ENCODE measurements around the gene FBXO44. TPM values are rescaled to one million over a fixed set of nuclear protein-coding genes. Genes with fewer than 3 reads are reported as not detected.
"Not testable (repeated sequence)": the region's sequence is repeated elsewhere in the genome, so short reads cannot be mapped to it uniquely, and the experiment has no call there.

Gene FBXO44
- 14.1 and 24.8 TPM in 2 replicates for total RNA-seq (ENCODE audit: low replicate concordance)
- long read RNA-seq, result 0 reads

- no peak for DNase-seq (ENCODE audit: extremely low spot score, unreplicated experiment)
- H3K9me3 Mint-ChIP-seq, result no peaks in the 10 kb centered on the region
- TF ChIP-seq CTCF (conservative IDR thresholded peaks at IDR 0.05), result no peak
- peak within 1 kb of the TSS; percentile 79 for H3K4me3 Mint-ChIP-seq
- peaks cover 31% of the 10 kb centered on the region for H3K27me3 Mint-ChIP-seq
- H3K36me3 Mint-ChIP-seq, result no peaks in the 10 kb centered on the region
- peak within 1 kb of the TSS; percentile 29 for H3K27ac Mint-ChIP-seq
- H3K4me1 Mint-ChIP-seq (ENCODE audit: unreplicated experiment), result no peaks in the 10 kb centered on the region
These were observed at the start of gene FBXO44, which contains the start of gene FBXO2 for GRCh38 chr1:11654137-11654938. FBXO44 (plus strand) TSS chr1:11654877; CDS start chr1:11655836, 959 bp downstream. FBXO2 (minus strand) TSS chr1:11654429; CDS start chr1:11654340, 89 bp downstream.

- no peak for DNase-seq (ENCODE audit: extremely low spot score, unreplicated experiment)
- no peaks in the 10 kb centered on the region for H3K4me1 Mint-ChIP-seq (ENCODE audit: unreplicated experiment)
- no peak overlapping the region for H3K27ac Mint-ChIP-seq
- no peak for TF ChIP-seq CTCF (conservative IDR thresholded peaks at IDR 0.05)
- no peaks in the 10 kb centered on the region for H3K36me3 Mint-ChIP-seq
- no peak overlapping the region for H3K4me3 Mint-ChIP-seq
- no peaks in the 10 kb centered on the region for H3K9me3 Mint-ChIP-seq
- peaks cover 7% of the 10 kb centered on the region for H3K27me3 Mint-ChIP-seq
These were observed 47.9 kb upstream of the FBXO44 start for GRCh38 chr1:11606775-11607174.

- H3K9me3 Mint-ChIP-seq; H3K27ac Mint-ChIP-seq; H3K36me3 Mint-ChIP-seq; DNase-seq (ENCODE audit: extremely low spot score, unreplicated experiment); H3K4me1 Mint-ChIP-seq (ENCODE audit: unreplicated experiment); H3K4me3 Mint-ChIP-seq: not testable (repeated sequence)
- peaks cover 17% of the 10 kb centered on the region for H3K27me3 Mint-ChIP-seq
These were observed 46.0 kb upstream of the FBXO44 start for GRCh38 chr1:11608596-11609130.

- not testable (repeated sequence) for H3K4me3 Mint-ChIP-seq; H3K9me3 Mint-ChIP-seq; DNase-seq (ENCODE audit: extremely low spot score, unreplicated experiment); H3K36me3 Mint-ChIP-seq; H3K4me1 Mint-ChIP-seq (ENCODE audit: unreplicated experiment); H3K27ac Mint-ChIP-seq
- peaks cover 22% of the 10 kb centered on the region for H3K27me3 Mint-ChIP-seq
These were observed 45.3 kb upstream of the FBXO44 start for GRCh38 chr1:11609378-11609777.

GRCh38 chr1:11610629-11611180 is 44.0 kb upstream of the FBXO44 start:
- peaks cover 29% of the 10 kb centered on the region for H3K27me3 Mint-ChIP-seq
- no peaks in the 10 kb centered on the region for H3K9me3 Mint-ChIP-seq
- DNase-seq (ENCODE audit: extremely low spot score, unreplicated experiment), result no peak
- no peaks in the 10 kb centered on the region for H3K36me3 Mint-ChIP-seq
- no peak for TF ChIP-seq CTCF (conservative IDR thresholded peaks at IDR 0.05)
- no peak overlapping the region for H3K27ac Mint-ChIP-seq
- no peaks in the 10 kb centered on the region for H3K4me1 Mint-ChIP-seq (ENCODE audit: unreplicated experiment)
- no peak overlapping the region for H3K4me3 Mint-ChIP-seq

GRCh38 chr1:11611638-11612327 is 42.9 kb upstream of the FBXO44 start:
- no peak for DNase-seq (ENCODE audit: extremely low spot score, unreplicated experiment)
- no peak for TF ChIP-seq CTCF (conservative IDR thresholded peaks at IDR 0.05)
- H3K36me3 Mint-ChIP-seq, result no peaks in the 10 kb centered on the region
- H3K27me3 Mint-ChIP-seq, result peaks cover 29% of the 10 kb centered on the region
- no peaks in the 10 kb centered on the region for H3K4me1 Mint-ChIP-seq (ENCODE audit: unreplicated experiment)
- no peaks in the 10 kb centered on the region for H3K9me3 Mint-ChIP-seq
- no peak overlapping the region for H3K4me3 Mint-ChIP-seq
- H3K27ac Mint-ChIP-seq, result no peak overlapping the region

All from type B pancreatic cell (in vitro differentiated cells).